ENCODE data around the gene UBXN1.
"Not testable (repeated sequence)": the region's sequence is repeated elsewhere in the genome, so short reads cannot be mapped to it uniquely, and the experiment has no call there.

The UBXN1 gene

GRCh38 chr11:62669420-62670161, 9.3 kb downstream of the UBXN1 start:
- peak; percentile 30 for DNase-seq

GRCh38 chr11:62667460-62667859, 11.4 kb downstream of the UBXN1 start:
- no peak for DNase-seq

- no peak for DNase-seq
These were observed 12.5 kb downstream of the UBXN1 start for GRCh38 chr11:62666259-62666926.

GRCh38 chr11:62665599-62666258, 13.1 kb downstream of the UBXN1 start:
- no peak for DNase-seq

- DNase-seq: peak; percentile 92
These were observed 13.7 kb downstream of the UBXN1 start, which contains the start of the genes C11orf98 and CSKMT for GRCh38 chr11:62665075-62665598. C11orf98 (minus strand) TSS chr11:62665210; CDS start chr11:62665169, 41 bp downstream. CSKMT (plus strand) TSS chr11:62665312; CDS start chr11:62665880, 568 bp downstream.

- peak; percentile 22 for DNase-seq
These were observed 14.3 kb downstream of the UBXN1 start for GRCh38 chr11:62664405-62665074.

- no peak for DNase-seq
These were observed 22.0 kb downstream of the UBXN1 start for GRCh38 chr11:62656796-62657429.

- no peak for DNase-seq
These were observed 24.6 kb downstream of the UBXN1 start for GRCh38 chr11:62654297-62654696.

- no peak for DNase-seq
These were observed 26.5 kb downstream of the UBXN1 start for GRCh38 chr11:62652161-62653006.

GRCh38 chr11:62650283-62650682, 28.6 kb downstream of the UBXN1 start:
- not testable (repeated sequence) for DNase-seq

- no peak for DNase-seq
These were observed 29.4 kb downstream of the UBXN1 start for GRCh38 chr11:62649486-62649885.

- no peak for DNase-seq
These were observed 29.9 kb downstream of the UBXN1 start for GRCh38 chr11:62648967-62649364.

- DNase-seq: no peak
These were observed 30.5 kb downstream of the UBXN1 start for GRCh38 chr11:62648185-62648966.

- DNase-seq: no peak
These were observed 31.3 kb downstream of the UBXN1 start for GRCh38 chr11:62647609-62648005.

GRCh38 chr11:62646825-62647608, 31.9 kb downstream of the UBXN1 start:
- DNase-seq: no peak

GRCh38 chr11:62645946-62646824, 32.7 kb downstream of the UBXN1 start, which contains the start of gene GANAB:
GANAB (minus strand) TSS chr11:62646613; CDS start chr11:62646599, 14 bp downstream.
- peak; percentile 94 for DNase-seq

- DNase-seq: no peak
These were observed 33.3 kb downstream of the UBXN1 start for GRCh38 chr11:62645671-62645945.

GRCh38 chr11:62644220-62644619, 34.7 kb downstream of the UBXN1 start:
- no peak for DNase-seq

GRCh38 chr11:62632492-62632891, 46.4 kb downstream of the UBXN1 start:
- no peak for DNase-seq
